ENCODE results near the gene MGMT. TPM values are rescaled to one million over a fixed set of nuclear protein-coding genes. Genes with fewer than 3 reads are reported as not detected.

Gene MGMT
- total and polyA plus RNA-seq, 2 experiments from 2014 or later, result 19.3 to 21.9 TPM

DNA sequence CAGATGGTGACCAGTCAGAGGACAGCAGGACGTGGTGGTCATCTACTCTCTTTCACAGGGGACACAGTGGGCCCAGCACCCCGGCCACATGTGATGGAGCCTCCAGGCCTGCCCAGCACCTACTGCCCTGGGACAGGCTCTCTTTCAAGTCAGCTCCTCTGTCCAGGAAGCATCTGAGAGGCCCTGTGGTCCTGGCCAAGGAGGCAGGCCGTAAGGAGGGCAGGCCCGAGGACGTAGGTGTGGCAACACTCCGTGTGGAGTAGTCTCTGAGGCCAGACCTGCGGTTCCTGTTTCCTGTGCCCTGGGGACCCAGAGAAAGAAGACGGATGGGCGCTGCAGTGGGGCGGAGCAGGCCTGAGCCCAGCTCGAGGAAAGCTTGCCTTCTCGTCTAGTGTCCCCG is 317.9 kb downstream of the MGMT start:
- ATAC-seq, result no peak
- Histone ChIP-seq H3K4me3 (no peak overlapping the region), H3K79me2 (replicated peaks; ENCODE audit: insufficient read depth) (no peaks in the 10 kb centered on the region), H3K27ac (ENCODE audit: low read depth) (no peak overlapping the region), H3K36me3 (ENCODE audit: insufficient read depth) (no peaks in the 10 kb centered on the region), H3K4me1 (ENCODE audit: insufficient read depth) (no peaks in the 10 kb centered on the region), H4K20me1 (replicated peaks; ENCODE audit: insufficient read depth) (no peaks in the 10 kb centered on the region), H2AFZ (no peak overlapping the region), H3K9me2 (ENCODE audit: insufficient read depth) (no peaks in the 10 kb centered on the region), H3K27me3 (ENCODE audit: insufficient read depth) (no peaks in the 10 kb centered on the region), H3F3A (replicated peaks; ENCODE audit: low read depth) (no peaks in the 10 kb centered on the region), H3K4me2 (no peak overlapping the region)
- H3K9me3 Mint-ChIP-seq, result no peaks in the 10 kb centered on the region; the same call in 2 of the 3 replicates
- H3K27me3 Mint-ChIP-seq (ENCODE audit: insufficient read depth, low read depth, poor library complexity), result peaks cover 5% of the 10 kb centered on the region
- TF ChIP-seq EZH2 (IDR thresholded peaks at IDR 0.05; ENCODE audit: low read depth, unreplicated experiment), result no peak
- H3K27ac Mint-ChIP-seq, result no peak overlapping the region
- no peak for DNase-seq (ENCODE audit: low spot score)
- H3K4me1 Mint-ChIP-seq, result no peaks in the 10 kb centered on the region
- H3K4me3 Mint-ChIP-seq, result no peak overlapping the region
- H3K36me3 Mint-ChIP-seq (ENCODE audit: low read depth), result no peaks in the 10 kb centered on the region

DNA sequence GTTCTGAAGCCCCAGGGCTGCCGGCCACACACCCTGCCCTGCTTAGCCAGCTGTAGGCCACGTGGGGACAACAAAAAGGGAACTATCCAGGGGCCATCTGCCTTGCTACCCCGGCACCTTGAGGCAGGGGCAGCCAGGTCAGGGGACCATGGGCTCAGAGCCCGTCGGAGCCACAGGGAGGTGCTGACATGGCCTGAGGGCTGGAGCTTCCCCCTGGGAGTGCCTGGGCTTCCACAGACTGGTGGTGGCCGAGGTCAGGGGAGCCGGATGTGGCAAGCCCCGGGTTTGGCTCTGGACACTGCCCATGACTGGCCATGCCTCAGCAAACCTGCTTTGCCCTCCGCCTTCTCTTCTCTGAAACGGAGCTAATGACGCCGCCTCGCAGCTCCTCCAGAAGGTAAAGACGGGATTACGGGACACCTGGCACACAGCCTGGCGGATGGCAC is 318.5 kb downstream of the MGMT start:
- H3K36me3 Mint-ChIP-seq (ENCODE audit: low read depth), result no peaks in the 10 kb centered on the region
- no peak for DNase-seq (ENCODE audit: low spot score)
- no peak for TF ChIP-seq CTCF (conservative IDR thresholded peaks at IDR 0.05; ENCODE audit: low read depth in 2 of 2)
- no peak for TF ChIP-seq CREB1 (CRISPR knock-in tag; IDR thresholded peaks at IDR 0.05; ENCODE audit: low read depth)
- TF ChIP-seq, protein P1, sequence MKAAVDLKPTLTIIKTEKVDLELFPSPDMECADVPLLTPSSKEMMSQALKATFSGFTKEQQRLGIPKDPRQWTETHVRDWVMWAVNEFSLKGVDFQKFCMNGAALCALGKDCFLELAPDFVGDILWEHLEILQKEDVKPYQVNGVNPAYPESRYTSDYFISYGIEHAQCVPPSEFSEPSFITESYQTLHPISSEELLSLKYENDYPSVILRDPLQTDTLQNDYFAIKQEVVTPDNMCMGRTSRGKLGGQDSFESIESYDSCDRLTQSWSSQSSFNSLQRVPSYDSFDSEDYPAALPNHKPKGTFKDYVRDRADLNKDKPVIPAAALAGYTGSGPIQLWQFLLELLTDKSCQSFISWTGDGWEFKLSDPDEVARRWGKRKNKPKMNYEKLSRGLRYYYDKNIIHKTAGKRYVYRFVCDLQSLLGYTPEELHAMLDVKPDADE (IDR thresholded peaks at IDR 0.05), result no peak
- TF ChIP-seq STAT1 (IDR thresholded peaks at IDR 0.05; ENCODE audit: unreplicated experiment), result no peak
- TF ChIP-seq, protein P2, sequence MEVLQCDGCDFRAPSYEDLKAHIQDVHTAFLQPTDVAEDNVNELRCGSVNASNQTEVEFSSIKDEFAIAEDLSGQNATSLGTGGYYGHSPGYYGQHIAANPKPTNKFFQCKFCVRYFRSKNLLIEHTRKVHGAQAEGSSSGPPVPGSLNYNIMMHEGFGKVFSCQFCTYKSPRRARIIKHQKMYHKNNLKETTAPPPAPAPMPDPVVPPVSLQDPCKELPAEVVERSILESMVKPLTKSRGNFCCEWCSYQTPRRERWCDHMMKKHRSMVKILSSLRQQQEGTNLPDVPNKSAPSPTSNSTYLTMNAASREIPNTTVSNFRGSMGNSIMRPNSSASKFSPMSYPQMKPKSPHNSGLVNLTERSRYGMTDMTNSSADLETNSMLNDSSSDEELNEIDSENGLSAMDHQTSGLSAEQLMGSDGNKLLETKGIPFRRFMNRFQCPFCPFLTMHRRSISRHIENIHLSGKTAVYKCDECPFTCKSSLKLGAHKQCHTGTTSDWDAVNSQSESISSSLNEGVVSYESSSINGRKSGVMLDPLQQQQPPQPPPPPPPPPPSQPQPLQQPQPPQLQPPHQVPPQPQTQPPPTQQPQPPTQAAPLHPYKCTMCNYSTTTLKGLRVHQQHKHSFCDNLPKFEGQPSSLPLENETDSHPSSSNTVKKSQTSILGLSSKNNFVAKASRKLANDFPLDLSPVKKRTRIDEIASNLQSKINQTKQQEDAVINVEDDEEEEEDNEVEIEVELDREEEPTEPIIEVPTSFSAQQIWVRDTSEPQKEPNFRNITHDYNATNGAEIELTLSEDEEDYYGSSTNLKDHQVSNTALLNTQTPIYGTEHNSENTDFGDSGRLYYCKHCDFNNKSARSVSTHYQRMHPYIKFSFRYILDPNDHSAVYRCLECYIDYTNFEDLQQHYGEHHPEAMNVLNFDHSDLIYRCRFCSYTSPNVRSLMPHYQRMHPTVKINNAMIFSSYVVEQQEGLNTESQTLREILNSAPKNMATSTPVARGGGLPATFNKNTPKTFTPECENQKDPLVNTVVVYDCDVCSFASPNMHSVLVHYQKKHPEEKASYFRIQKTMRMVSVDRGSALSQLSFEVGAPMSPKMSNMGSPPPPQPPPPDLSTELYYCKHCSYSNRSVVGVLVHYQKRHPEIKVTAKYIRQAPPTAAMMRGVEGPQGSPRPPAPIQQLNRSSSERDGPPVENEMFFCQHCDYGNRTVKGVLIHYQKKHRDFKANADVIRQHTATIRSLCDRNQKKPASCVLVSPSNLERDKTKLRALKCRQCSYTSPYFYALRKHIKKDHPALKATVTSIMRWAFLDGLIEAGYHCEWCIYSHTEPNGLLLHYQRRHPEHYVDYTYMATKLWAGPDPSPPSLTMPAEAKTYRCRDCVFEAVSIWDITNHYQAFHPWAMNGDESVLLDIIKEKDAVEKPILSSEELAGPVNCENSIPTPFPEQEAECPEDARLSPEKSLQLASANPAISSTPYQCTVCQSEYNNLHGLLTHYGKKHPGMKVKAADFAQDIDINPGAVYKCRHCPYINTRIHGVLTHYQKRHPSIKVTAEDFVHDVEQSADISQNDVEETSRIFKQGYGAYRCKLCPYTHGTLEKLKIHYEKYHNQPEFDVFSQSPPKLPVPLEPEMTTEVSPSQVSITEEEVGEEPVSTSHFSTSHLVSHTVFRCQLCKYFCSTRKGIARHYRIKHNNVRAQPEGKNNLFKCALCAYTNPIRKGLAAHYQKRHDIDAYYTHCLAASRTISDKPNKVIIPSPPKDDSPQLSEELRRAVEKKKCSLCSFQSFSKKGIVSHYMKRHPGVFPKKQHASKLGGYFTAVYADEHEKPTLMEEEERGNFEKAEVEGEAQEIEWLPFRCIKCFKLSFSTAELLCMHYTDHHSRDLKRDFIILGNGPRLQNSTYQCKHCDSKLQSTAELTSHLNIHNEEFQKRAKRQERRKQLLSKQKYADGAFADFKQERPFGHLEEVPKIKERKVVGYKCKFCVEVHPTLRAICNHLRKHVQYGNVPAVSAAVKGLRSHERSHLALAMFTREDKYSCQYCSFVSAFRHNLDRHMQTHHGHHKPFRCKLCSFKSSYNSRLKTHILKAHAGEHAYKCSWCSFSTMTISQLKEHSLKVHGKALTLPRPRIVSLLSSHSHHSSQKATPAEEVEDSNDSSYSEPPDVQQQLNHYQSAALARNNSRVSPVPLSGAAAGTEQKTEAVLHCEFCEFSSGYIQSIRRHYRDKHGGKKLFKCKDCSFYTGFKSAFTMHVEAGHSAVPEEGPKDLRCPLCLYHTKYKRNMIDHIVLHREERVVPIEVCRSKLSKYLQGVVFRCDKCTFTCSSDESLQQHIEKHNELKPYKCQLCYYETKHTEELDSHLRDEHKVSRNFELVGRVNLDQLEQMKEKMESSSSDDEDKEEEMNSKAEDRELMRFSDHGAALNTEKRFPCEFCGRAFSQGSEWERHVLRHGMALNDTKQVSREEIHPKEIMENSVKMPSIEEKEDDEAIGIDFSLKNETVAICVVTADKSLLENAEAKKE (CRISPR knock-in tag; IDR thresholded peaks at IDR 0.05), result no peak
- no peak for TF ChIP-seq EZH2 (IDR thresholded peaks at IDR 0.05; ENCODE audit: low read depth, unreplicated experiment)
- no peak for TF ChIP-seq EZH2phosphoT487 (IDR thresholded peaks at IDR 0.05; ENCODE audit: unreplicated experiment)
- no peak for TF ChIP-seq ZNF331 (CRISPR knock-in tag; IDR thresholded peaks at IDR 0.05; ENCODE audit: low read depth)
- TF ChIP-seq REST (IDR thresholded peaks at IDR 0.05; ENCODE audit: unreplicated experiment), result no peak

More for the DNA sequence above, 318.5 kb downstream of the MGMT start:
- Mint-ChIP-seq H3K4me3 (no peak overlapping the region), H3K9me3 (no peaks in the 10 kb centered on the region; the same call in 2 of the 3 replicates), H3K27ac (no peak overlapping the region), H3K4me1 (no peaks in the 10 kb centered on the region), H3K27me3 (ENCODE audit: insufficient read depth, low read depth, poor library complexity) (peaks cover 5% of the 10 kb centered on the region)
- Histone ChIP-seq H3K4me2 (no peak overlapping the region), H3F3A (replicated peaks; ENCODE audit: low read depth) (no peaks in the 10 kb centered on the region), H3K4me3 (no peak overlapping the region), H3K79me2 (replicated peaks; ENCODE audit: insufficient read depth) (no peaks in the 10 kb centered on the region), H3K36me3 (ENCODE audit: insufficient read depth) (no peaks in the 10 kb centered on the region), H3K27me3 (ENCODE audit: insufficient read depth) (no peaks in the 10 kb centered on the region), H3K4me1 (ENCODE audit: insufficient read depth) (no peaks in the 10 kb centered on the region), H4K20me1 (replicated peaks; ENCODE audit: insufficient read depth) (no peaks in the 10 kb centered on the region), H2AFZ (no peak overlapping the region), H3K9me2 (ENCODE audit: insufficient read depth) (no peaks in the 10 kb centered on the region), H3K27ac (ENCODE audit: low read depth) (no peak overlapping the region)
- ATAC-seq, result no peak
